GM19328 (cell line): Measurements from ENCODE around the gene ADARB2.

Experiments used
- ATAC-seq: cut with Tn5 transposase; IDR thresholded peaks from one replicate; pipeline ENCODE4 v1.9.1; 2021; ENCODE audit warnings: mild to moderate bottlenecking, moderate library complexity; ENCODE audit not compliant: unreplicated experiment

ADARB2 gene

DNA sequence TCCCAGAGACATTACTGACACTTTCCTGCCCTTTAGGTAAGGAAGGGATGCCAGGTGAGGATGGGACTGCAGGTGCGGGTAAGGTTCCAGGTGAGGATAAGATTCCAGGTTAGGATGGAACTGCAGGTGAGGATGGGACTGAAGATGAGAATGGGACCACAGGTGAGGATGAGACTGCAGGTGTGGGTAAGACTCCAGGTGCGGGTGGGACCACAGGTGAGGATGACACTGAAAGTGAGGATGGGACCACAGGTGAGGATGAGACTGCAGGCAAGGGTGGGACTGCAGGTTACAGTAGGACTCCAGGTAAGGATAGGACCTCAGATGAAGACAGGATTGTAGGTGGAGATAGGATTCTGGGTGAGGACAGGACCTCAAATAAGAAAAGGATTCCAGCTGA, 358.9 kb downstream of the ADARB2 start:
- ATAC-seq, result no peak

DNA sequence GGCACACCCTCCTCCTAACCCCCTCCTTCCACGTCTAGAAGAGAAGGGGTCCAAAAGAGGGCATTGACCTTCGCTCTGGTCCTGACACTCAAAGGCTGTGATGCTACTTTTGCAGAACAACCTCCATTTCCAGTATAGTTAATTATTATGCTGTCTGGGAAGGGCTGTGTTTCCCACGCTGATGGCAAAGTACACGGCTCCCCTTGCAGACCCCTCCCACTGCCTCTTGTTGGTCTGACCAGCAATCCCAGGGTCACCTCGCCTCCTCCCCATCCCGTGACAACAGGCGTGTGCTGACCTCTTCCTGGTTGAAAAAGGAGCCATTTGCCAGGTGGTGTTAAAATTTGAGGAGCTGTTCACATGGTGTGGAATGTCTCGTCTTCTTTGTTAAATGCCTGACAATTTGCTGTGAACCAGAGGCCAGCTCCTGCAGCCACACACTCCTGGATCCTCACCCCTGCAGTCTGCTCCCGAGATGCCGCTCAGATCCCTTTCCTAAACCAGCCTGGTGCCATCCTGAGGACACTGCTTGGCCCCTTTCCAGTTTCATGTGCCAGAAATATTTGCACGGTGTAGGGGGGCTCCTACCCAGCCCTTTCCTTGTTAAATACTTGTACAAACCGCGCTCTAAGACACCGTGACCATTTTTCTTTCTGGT, 359.5 kb downstream of the ADARB2 start:
- no peak for ATAC-seq

DNA sequence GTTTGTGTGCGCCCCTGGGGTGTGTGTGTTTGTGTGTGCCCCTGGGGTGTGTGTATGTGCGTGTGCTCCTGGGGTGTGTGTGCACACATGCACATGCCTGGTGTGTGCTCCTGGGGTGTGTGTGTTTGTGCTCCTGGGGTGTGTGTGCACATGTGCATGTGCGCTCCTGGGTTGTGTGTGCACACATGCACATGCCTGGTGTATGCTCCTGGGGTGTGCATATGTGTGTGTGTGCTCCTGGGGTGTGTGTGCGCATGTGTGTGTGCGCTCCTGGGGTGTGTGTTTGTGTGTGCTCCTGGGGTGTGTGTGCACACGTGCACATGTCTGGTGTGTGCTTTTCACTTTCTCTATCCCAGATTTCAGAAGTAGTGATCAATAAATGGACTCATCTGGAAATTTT, 360.1 kb downstream of the ADARB2 start:
- no peak for ATAC-seq

DNA sequence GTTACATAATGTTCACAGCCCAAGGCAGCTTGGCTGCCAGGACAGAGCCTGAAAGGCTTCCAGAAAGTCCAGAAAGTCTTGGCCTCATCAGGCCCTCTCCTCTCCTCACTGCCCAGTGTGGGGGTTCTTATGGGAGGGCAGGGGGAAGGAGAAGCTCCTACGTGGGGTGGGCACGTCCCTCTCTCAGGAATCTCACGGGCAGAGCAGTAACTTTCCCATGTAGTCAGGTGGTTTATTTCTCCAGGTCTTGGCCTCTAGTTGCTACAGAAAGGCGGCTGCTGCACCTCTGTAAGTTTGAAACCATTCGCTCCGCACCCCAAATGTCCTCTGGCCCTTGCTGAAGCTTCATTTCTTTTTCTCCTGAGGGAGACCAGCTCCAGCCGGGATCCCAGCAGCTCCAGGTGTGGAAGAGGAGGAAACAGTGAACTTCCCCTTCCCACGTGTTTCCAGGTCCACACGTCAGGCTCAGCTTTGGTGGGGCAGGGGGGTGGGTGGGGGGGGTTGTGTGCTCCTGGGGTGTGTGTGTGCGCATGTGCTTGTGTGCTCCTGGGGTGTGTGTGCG, 360.9 kb downstream of the ADARB2 start:
- ATAC-seq, result no peak

DNA sequence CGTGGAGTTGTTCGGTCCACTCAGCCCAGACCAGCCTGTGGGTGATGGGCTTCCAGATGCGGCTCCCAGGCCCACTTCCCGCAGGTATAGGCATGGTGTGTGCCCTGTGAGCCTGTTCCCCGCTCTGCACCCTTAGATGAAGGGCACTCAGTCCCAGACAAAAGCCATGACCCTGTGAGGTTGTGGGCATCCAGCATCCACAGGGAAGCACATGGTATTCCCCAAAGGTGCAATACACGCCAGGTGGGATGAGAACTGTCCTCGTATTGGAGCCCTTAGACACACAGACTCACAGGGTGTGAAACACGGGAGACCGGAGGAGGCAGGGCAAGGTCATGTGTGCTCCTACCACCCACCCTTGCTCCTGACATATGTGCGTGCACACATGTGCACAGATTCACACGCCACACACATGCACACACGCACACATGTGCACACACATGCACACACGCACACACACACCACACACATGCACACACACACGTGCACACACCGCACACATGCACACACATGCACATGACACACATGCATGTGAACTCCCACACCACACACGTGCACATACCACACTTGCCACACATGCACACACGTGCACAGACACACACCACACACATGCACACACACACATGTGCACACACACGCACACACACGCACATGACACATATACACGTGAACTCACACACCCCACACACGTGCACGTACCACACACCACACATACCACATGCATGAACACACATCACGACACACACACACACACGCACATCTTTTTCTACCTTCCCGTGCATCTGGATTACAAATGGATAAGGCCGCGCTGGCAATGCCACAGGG, 361.8 kb downstream of the ADARB2 start:
- no peak for ATAC-seq

DNA sequence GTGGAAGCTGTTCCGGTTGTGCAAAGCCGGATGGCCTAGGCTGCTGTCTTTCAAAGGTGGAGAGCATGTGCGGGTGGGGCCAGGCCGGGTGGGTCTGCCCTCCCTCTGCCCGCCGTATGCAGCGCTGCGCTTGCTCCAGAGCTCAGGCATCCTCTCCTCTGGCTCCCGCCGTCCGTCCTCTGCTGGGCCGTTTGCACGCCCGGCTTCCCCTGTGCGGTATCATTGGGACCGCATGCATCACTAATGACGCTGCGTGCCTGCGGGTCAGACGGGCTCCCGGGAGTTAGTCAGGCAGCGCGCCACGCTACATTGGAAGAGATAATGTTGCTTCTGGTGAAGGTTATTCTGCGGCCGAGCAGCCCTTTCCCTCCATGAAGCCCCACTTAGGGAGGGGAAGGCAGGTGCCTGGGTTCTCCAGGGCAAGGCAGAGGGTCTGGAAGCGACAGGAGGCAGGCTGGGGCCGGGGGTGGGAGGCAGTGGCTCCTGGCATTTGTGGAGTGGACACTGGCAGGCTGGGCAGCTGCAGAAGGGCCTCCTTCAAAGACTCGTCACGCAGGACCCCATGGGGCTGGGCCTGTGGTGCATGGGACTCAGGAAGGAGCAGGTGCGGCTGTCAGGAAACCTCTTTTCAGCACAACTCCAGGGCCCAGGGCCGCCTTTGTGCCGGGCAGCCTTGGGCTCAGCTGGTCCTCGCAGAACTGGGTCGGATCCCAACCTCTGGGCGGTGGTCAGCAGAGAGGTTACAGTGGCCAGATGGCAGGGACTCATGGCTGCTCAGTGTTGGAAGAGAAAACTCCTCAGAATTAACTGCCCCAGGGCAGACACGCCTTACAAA, 362.6 kb downstream of the ADARB2 start:
- ATAC-seq, result no peak

DNA sequence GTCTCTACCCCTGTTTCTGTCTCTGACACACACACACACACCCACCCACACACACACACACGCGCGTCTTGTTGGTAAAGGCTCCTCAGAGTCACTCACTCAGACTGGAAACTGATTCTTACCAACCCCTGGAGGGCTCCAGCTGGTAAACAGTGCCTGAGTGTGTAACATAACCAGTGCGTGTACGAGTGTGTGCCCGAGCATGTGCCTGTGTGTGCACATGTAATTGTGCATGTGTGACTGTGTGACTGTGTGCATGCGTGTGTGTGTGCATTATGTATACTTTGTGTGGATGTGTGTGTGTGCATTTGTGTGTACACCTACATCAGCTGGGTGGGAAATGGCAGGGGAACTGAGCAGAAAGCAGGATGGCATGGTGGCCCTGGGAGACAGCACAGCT, 364.0 kb downstream of the ADARB2 start:
- no peak for ATAC-seq

DNA sequence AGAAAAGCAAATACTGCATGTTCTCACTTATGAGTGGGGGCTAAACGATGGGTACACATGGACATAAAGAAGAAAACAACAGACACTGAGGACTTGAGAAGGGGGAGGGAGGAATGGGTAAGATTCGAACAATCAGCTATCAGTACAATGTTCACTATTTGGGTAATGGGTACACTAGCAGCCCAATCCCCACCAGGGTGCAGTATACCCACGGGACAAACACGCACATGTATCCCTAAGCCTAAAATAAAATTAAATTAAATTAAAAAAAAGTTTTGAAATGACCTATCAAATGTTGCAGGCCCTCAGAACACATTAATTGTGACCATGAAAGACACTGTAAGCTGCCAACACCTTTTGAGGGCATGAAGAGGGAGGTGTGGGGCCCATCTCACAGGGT, 365.1 kb downstream of the ADARB2 start:
- ATAC-seq, result no peak

DNA sequence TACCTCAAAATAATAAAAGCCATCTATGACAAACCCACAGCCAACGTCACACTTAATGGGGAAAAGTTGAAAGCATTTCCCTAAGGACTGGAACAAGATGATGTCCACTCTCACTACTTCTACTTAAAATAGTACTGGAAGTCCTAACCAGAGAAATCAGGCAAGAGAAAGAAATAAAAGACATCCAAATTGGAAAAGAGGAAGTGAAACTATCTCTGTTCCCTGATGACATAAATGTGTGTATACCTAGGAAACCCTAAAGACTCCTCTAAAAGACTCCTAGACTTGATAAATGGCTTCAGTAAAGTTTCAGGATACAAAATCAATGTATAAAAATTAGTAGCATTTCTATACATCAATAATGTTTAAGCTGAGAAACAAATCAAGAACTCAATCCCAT, 367.0 kb downstream of the ADARB2 start:
- ATAC-seq, result no peak

DNA sequence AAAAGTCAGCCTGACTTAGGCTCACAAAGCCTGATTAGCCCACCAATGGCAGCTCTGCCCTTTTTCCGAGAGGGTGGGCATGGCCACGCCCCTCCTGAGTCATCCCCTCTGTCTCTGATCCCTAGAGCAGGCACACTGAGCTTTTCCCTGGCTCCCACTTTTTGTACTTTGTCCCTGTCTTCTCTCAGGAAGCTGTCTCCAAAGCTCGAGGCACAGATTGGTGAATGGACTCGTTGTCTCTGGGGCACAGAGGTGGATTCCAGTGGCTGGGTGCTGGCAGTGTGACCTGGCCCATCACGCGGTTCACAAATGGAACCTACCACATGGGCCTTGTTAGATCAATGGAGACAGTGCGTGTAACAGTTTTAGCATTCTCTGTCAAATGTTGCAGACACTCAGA, 367.7 kb downstream of the ADARB2 start:
- ATAC-seq, result no peak

DNA sequence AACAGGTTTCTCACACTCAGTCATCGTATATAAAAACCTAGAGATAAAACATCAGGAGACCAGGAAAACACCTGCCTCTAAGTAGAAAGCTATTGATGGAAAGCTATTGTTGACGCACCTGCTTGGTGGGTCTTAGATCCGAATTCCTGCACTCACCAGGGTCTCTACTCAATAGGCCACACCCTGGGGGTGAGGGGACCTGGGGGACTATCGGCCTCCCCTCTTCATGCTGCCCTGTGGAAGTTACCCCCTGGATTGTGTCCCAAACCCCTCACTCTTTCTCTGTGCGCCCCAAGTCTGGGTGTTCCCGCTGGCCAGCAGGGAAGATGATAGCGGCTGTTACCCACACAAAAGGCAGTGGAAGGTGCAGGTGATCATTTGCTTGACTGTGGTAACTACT, 368.1 kb downstream of the ADARB2 start:
- no peak for ATAC-seq

DNA sequence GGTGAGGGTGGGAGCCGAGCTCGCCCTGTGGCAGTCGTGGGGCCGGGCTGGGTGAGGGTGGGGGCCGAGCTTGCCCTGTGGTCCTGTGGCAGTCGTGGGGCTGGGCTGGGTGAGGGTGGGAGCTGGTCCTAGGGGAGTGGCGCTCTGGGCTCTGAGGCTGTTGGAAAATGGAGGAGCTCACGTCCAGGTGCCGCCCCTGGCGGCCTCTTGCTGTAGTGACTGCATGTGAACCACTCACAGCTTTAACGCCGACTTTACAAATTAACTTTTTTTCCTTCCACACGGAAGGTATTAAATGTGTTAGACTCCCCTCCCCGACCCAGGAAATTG, 368.5 kb downstream of the ADARB2 start:
- no peak for ATAC-seq

DNA sequence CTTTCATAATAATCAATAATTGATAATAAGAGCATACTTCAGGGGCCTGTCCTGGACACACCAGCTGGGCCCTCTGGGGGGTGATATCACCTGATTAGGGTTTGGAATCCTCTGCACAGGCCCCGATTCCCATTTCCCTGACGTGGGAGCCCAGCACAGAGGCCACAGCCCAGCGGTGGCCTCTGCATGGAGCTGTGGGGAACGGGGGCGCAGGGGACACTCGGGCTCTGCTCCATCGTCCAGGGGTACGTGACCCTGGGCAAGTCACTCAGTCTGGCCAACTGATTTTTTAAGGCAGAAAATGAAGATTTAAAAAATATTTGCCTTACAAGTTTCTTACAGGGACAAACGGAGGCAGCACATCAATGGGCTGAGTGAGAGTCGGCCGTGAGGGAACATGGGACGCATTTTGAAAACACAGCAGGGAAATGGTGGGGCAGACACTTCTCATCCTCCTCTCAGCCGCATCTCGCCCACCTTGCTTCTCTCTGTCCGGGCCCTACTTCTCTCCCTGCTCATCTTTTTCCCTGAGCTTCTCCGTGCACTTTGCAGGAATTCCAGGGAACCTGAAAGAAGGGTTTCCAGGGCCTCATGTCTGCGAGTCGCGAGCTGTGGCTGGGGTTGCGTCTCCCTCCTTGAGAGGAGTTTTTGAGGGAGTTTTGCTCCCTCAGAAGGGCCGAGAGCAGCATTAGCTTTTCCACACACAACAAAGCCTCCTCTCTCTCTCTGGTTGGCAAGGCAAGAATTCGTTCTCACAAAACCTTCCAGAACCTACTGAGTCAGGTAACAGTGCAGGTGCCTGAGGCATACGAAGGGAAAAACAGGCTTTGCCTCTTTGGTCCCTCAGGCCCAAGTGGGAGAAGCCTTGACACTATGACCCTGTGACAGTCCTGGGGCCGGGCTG, 369.1 kb downstream of the ADARB2 start:
- ATAC-seq, result no peak

DNA sequence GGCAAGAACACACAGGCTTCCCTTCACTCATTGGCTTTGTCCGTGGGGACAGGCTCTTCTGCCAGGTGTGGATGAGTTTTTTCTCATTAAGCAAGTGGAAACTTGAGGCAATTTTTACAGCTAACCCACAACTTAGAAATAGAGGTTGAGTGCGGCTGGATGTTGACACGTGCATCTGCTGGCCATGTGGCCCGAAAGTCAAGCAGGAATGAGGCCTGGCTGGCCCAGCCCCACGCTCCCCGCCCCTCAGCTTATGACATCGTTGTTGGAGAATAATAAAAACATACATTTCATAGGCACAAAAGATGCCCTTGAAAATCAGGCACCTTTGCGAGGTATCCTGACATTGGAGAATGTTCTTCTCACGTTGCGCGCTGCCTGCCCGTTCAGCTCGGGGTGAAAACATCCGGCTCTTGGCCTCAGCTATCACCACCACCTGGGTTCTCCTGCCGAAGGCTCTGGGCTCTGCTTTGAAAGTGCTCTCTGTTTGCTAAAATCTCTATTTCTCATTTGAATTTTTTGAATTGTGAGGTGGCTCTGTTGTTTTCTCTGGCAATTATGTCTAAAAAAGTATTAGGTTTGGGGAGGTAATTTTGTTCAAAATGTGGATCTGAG, 370.4 kb downstream of the ADARB2 start:
- no peak for ATAC-seq

DNA sequence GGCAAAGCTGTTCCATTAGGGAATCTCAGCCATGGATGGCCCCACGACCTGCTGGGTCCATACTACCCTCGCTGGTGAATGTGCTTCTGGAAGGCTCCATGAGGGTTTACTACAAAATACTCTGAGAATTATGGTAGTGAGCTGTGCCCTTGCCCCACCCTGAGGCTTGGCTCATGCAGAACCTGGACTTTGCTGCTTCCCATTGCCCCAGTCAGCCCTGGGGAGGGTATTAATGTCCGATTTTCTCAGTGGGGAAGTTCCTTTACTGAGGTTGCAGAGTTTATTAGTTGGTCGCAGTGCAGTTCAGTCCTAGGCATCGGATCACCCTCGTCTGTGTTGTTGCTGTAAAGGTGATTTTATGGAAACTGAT, 371.0 kb downstream of the ADARB2 start:
- no peak for ATAC-seq

DNA sequence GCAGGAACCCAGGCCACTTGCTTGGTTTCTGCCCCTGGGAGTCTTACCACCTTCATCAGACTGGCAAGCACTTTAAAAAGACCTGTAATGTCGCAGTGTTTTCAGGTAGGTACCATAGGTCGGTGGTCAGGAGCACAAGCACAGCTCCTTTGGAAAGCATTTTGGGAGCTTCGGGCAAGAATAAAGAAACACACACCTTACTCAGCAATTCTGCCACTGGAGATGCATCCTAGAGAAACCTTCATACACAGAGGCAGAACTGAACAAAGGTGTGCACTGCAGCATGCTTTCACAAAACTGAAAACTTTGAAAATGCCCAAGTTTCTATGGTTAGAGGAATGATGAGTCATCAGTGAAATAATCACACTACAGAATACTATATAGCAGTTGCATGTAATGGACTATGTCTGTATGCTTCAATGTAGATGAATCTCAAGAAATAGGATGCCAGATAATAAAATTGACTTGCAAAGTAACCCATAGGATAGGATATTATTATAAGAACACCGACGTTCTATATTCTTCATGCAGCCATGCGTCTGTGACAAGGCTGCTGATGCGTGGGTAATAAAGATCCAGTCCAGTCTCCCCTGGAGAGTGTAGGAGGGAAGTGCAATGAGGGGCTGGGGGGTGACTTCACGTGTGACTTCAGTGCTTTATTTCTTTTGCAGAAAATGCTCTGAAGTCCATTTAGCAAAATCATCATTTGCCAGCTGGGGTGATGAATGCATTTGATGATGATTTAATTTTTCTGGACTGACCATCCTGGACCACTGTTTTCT, 371.6 kb downstream of the ADARB2 start:
- ATAC-seq, result no peak

DNA sequence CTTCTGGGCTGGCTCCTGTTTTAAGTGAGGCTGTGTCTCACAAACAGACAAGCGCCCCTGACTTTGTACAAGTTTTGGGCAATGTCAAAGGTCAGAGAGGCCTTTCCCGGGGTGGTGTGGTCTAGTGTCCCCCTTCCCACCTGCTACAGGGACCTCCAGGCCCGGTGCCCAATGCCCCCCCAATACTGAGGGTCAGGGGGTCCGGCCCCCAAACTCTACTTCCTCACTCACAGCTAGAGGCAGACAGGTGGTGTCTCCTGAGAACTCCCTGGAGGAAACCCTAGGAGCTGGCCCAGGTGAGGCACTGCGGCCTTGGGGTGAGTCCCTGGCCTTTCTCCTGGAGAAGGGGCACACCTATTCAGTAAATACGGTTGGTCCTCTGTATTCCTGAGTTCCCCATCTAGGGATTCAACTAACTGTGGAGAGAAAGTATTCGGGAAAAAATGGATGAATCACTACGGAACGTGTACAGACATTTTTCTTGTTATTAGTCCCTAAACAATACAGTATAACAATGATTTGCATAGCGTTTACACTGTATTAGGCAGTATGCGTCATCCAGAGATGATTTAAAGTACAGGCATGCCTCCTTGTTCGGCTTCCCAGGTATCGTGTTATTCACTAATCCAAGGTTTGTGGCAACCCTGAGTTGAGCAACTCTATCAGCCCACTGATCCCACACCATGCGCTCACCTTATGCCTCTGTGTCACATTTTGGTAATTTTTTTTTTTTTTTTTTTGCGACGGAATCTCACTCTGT, 373.0 kb downstream of the ADARB2 start:
- ATAC-seq, result no peak

DNA sequence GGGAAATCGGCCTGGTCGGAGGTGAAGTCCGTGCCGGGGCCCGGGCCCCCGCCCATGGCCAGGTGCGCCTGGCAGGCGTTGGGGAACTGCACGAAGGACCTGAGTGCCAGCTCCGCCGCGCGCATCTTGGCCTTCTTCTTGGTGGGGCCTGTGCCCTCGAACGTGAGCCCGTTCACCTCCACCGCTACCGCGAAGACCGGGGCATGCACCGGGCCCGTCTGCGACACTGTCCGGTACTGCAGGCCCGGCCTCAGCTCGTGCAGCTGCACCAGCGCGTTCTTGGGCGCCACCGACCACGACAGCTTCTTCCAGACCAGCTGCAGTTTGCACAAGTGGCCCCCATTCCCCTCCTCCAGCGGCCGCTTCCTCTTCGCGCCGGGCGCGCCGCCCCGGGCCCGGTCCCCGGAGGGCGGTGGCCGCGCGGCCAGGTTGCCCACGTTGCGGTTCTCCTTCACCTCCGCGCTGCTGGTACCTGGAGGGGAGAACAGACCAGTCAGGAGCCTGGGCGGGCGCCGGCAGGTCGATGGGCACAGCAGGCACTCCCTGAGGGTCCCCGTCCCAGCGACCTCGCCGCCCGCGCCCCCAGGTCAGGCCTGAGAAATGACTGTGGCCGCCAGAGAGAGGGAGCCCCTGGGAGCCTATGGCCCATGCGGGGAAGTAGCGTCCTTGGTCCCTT, 373.7 kb downstream of the ADARB2 start:
- no peak for ATAC-seq
